HT1080 (cell line): ENCODE data around the gene LRRC71. TPM values are rescaled to one million over a fixed set of nuclear protein-coding genes. Genes with fewer than 3 reads are reported as not detected.

ENCODE experiments used
- DNase-seq: peaks from one replicate; pipeline ENCODE4 v3.0.0-alpha.2; 2015; ENCODE audit warnings: low read depth
- total RNA-seq: library from RNA; depleted of rRNA; stranded (reverse); fragments of >200 nt; shearing (Covaris generic); gene quantifications from 2 replicates; pipeline ENCODE4 v1.2.3, GENCODE V29; 2014

Gene LRRC71
- total RNA-seq, 1 experiment from 2014 or later, result not detected

DNA sequence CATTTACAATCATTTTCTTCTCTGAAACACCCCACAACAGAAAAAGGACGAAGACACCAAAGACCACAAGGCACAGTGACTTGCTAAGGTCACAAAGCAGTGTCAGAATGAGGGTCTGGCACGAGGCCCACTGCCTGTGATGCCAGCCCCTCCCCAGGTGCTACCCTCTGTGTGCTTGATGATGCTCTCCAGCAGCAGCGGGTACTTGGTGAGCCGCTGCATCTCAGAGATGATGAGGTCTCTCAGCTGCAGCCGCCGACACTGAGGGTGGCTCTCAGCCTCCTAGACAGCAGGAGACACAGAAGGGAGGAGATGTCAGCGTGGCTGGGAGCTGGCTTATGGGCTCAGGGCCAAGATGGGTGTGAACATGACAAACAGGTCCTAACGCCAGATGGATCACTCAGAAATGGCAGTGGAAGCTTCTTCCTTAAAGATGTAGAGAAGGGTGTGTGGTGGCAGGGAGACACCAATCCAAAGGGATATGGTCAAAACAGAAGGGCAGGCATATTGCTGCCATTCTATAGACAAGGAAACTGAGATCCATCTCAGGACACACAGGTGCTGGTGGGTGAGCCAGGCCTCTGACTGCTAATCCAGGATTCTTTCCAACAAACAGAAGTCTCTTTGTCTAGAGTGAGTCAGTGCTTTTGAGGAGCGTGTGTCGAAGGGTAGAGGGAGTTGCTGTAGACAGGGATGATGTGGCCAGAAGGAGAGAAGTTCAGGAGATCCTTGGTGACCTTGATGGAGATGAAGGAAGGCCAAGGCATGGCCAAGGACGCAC is 25.6 kb downstream of the LRRC71 start:
- peak; percentile 83 for DNase-seq

DNA sequence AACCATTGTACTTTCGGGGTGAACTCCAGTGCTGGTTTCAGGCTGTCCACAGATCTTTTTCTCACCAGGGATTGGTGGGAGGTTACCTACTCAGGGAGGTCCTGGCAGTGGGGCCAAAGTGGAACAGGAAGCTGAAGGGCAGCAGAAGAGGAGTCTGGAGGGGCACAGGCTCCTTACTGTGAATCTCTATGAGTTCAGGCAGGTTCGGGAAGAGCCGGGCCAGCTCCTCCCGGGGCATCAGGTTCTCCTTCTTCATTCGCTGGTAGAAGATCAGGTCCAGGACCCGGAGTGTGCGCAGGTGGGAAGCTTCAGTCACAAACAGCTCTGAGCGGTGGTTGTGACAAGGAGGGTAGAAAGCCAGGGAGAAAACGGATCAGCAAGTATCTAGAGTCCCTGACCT is 26.7 kb downstream of the LRRC71 start:
- no peak for DNase-seq

DNA sequence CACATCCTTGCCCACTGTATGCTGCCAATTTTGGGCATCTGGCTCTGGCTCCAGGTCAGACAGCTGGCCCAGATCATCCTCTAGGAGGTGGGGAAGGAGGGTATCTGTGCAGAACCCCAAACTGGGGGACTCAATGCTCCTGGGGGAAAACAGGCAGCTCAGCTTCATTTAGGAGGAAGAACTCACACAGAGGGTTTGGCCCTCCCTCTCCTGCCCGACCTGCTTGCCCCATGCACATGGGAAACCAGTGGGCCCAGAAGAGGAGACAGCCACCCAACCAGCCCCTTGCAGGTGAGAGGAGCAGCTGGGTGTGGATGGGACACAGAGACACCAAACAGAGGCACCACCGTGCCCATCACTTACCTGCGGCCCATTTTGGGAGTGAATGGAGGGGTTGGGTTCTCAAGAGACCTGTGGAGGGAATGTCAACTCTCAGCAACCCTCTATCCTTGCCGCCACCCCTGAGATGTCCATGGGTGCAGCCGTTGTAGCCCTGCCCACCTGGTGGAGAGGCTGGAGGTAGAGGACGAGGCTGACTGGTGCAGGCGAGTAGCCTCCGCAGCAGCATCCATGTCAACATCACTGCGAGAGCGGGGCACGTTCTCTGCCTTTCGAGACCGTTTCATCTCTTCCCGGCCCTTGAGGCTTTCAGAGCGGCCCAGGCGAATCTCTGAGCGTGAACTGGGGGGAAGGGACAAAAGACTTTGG is 27.5 kb downstream of the LRRC71 start:
- no peak for DNase-seq

DNA sequence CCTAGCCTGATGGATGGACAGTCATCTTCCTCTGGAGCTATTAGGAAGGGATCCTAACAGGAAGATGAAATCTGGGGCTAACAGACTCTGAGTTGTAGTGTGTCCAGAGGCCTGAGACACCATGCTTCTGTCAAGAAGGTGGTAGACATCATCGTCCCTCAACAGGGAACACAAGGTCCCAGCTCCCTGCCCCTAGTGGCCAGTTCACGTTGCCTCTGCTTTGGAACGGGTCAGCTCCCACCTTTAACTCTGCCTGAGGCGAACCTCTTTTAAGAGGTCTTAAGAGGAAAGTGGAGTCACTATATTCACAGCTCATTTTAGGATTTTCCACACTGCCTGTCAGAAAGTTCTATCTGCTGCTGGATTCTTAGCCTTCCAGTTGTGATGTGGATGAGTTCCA is 28.3 kb downstream of the LRRC71 start:
- no peak for DNase-seq

DNA sequence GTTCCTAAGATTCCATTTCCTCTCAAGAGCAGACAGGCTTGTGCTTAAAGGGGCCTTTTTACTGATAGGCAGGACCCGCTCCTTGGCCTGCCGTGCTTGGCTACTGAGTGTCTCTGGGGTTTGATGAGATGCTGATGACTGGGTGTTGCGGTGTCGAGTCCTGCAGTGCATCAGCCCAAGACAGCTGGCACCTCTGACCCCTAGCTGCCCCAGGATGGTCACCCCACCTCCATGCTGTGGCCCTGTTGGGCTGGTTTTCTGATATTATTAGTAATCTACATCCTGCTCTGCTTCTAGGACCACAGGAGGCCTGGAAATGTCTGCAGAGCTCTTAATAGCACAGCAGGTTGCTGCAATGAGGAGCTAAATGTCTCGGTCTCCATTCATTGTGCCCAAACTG is 28.7 kb downstream of the LRRC71 start:
- DNase-seq, result no peak

DNA sequence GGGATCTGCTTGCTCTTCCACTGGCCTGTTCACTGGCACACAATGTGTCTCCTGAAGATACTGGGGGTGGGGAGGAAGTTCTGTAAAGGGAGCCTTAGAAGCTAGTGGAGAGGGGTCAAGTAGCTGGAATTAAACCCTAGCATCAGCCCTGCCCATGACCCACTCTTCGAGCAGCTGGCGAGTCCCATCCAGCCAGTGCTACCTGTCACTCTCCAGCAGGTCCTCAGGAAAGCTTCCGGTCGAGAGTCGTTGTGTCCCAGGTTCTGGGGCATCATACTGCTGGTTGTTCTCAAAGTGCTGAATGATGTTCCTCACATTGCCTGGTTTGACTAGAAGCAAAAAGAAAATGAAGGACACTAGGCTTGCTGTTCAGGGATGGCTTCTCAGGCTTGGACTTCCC is 30.9 kb downstream of the LRRC71 start:
- DNase-seq, result no peak

DNA sequence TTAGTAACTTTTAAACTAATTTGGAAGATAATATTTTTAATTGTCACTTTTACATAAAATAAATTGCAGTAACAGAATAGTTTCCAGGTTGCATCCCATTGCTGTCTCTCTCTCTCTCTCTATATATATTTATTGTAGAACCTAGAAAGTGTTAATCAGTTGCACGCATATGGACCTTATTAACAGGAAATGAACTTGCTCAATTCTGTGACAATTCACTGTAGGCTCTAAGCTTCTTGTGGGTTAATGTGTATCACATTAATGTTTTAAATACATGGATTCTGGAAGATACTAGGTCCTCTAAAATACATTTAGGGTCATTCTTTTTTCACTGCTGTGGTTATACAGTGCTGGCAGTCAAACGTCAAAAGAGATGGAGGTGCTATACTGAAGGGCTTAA is 33.1 kb downstream of the LRRC71 start:
- no peak for DNase-seq

DNA sequence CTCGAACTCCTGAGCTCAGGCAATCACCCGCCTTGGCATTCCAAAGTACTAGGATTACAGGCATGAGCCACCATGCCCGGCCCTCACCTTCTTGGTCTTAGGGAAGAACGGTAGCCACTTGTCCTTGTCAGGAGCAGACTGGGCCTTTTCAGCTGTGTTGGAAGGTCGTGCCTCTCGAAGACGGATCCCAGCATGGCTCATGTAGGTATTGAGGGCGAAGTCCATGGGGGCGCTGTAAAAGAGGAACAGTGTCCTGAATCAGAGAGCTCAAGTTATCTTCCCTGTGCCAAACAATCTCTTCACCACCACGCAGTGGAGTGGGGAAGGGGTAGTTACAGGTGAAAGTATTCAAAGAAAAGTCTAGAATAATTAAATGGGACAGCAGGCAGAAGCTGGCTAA is 35.9 kb downstream of the LRRC71 start:
- DNase-seq, result no peak

DNA sequence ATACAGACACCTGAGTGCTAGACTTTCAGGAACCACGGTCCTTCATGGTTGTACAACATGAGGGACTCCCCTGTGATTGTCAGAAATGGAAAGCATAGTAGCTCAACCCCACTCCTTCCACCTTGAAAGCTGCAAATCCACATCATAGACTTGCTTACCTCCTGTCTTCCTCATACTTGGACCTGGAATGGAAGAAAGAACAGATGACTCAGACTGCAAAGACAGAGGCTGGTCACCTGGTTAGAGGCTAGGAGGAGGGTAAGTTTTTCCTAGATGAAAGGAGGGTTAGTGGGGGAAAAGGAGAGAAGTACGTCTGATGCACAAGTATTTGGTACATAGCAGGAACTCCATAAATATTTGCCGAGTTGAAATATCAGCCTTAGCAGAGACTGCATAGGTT is 37.2 kb downstream of the LRRC71 start:
- DNase-seq, result no peak

DNA sequence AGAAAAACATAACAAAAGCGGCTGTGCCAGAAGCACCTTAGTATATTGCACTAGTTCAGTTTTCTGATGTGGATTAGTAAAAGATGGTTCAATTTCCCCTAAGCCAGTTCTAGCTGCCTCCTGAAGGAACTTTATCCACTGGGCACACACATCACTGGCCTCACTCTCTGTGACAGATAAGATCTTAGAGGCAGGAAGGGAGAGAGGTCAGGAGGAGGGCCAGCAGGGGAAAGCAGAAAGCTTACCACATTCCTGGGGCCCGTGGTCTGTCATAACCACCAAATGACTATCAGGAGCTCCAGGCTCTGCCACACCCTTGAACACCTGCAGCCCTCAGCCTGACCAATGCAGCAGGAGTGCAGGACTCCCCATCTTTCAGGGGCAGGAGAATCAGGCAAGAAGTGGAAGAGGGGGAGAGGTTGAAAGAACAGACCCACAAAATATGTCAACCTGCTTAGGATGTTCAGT is 37.8 kb downstream of the LRRC71 start:
- peak; percentile 21 for DNase-seq

DNA sequence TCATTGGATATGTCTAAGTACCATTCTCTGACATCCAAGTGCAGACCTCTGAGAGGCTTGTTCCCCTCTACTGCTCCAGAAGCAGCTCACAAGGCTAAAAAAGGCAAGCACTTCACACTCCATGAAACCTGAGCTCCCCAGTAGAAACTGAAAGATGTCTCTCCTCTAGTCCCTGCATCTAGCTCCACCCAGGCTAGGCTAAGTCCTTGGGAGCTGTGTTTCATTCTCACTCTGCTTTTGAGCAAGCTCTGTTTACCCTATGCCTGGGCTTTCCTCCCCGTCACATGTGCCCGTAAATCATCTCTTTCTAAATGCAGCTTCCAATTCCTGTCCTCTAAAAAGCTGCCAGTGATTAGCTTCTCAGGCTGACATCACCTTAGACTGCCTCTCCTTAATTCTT is 39.0 kb downstream of the LRRC71 start:
- no peak for DNase-seq

DNA sequence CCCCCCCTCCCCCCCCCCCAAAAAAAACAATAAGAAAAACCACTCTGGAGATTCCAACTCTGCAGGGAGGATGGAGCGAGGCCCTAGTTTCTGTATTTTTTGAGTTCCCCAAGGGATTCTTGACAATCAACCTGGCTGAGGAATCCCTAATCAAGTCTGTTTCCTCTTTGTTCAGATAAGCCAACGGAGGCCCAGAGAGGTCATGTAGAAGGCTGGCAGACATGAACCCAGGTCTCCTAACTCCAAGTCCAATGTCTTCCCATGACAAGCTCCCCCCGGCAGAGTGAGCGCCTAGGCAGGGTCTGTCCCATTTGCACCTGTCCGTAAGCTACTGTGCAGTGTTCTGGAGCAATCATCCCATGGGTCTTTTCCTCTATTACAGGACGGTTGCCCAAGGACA is 39.5 kb downstream of the LRRC71 start:
- DNase-seq, result no peak

DNA sequence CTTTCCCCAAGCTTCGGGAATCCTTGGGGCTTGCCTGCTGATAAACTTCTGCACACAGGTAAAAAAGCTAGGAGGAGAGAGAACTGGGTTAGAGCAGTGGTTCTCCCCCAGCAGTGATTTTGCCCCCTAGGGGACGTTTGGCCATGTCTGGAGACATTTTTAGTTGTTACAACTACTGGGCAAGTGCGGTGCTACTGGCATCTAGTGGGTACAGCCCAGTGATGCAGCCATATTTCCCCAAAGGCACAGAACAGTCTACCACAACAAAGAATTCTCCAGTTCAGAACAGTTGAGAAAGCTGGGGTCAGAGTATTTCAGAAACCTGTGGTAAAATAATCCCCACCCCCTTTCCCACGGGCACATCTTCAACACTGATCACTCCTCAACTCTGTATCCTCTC is 41.3 kb downstream of the LRRC71 start:
- DNase-seq, result peak; percentile 44

DNA sequence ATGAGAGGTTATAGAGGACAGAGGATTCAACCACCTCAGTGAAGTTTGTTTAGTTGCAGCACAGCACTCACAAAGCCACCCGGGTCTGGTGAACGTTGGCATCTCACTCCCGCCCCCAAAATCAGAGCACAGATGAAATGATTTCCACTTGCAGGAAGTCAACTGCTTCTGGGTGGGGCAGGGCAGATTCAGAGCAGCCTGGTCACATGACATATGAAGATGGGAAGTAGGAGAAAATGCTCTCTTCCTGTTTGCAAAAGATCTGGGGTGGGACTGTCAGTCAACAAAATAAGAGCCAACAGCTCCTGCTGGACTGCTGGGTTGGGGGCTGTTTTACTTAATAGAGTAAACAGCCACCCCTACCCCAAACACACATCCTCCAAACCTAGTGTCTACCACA is 43.2 kb downstream of the LRRC71 start:
- no peak for DNase-seq

DNA sequence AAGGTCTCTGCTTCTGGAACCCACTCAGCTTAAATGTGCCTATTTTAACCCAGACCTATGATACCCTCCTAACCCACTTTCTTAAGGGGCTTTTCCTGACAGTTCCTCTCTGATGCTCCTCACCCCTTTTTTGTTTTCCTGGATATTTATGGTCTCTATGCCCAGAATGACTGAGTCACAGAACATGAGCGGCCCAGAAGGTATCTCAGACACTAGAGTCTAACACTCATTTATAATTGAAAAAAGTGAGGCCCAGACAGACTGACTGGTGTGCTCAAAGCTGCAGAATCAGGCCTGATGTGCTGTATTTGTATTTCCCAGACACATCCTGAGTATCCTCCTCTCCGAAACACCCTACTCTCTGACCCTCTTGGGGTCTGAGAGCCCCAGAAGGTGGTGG is 44.0 kb downstream of the LRRC71 start:
- no peak for DNase-seq

DNA sequence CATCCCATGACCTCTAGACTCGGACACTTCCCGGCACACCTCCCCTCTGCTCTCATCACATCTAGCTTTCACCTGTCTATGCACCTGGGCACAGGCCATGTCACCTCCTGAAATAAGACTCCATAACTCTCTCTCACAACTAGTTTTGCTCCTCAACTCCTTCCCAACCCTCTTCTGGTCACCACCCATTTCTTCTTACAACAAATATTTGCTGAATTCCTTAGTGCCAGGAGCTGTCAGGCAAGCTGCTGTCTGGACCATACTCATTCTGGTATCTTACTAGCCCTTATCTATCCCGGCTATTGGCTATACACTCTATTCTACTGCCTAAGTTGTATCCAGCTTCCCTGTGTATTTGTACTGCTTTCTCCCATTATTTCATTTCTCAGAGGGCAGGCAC is 49.1 kb downstream of the LRRC71 start:
- DNase-seq, result no peak

DNA sequence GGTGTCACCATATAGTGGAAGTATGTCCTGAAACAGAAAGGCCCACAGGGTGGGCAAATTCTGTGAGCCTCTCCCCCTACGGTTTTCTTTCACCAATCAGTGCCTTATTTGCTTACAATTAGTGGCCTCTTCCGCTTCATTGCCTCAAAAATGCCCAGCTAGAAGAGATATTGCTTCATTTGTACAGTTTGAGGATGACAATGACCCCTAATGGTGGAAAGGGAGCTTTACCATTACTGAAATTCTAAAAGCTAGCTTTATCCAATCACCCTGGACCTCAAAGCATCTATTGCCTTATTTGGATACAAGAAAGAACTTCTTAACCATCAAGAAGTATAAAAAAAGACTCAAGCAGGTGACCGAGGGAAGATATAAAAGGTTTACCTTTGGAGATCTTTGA is 49.6 kb downstream of the LRRC71 start:
- DNase-seq, result no peak

DNA sequence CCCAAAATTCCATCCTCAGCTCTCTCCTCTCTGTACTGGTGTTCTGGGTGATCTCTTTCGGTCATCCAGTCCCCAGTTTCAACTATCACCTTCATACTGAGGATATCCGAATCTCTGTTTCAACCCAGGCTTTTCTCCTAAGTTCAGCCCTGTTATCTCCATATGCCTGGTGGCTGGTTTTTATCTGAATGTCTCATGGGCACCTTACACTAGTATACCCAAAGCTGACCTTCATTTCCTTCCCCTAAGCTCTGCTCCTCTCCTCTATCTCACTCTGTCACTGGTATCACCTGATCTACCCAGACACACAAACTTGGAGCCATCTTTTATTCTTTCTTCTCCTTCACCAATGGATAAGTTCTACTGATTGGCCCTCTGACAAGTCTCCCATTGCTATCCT is 53.0 kb downstream of the LRRC71 start:
- no peak for DNase-seq

DNA sequence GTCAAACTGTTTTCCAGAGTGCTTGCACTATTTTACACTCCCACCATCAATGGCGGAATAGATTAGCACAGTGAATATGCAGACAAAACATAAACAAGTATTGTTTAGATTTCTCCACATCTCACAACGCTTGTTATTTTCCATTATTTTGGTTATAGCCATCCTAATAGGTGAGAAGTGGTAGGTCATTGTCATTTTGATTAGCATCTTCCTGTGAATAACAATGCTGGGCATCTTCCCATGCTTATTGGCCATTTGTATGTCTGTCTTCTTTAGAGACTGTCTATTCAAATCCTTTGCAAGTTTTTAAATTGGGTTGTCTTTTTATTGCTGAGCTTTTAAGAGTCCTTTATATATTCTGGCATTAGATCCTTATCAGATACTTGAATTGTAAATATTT is 54.7 kb downstream of the LRRC71 start:
- DNase-seq, result no peak

DNA sequence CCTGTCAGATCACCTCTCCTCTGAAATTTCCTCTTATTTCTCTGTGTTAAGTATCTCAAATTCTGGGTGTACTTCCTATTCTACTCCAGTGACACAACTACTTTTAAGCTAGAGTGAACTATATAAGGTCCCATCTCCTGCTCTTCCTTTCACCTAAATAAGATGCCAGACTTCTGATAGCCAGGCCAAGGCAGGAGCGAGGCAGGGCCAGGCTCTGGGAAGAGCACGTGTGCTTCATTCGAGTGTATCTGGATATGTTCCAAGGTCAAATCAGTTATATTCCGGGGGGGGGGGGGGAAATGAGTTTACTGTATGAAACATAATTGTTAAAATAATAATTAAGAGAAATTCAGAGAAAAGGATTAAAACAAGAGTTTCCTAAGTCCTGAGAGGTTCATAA is 60.1 kb downstream of the LRRC71 start:
- no peak for DNase-seq
